ENCODE data around the gene CCT6A. TPM values are rescaled to one million over a fixed set of nuclear protein-coding genes. Genes with fewer than 3 reads are reported as not detected.
"Not testable (repeated sequence)": the region's sequence is repeated elsewhere in the genome, so short reads cannot be mapped to it uniquely, and the experiment has no call there.

The CCT6A gene
- total RNA-seq, 1 experiment from 2014 or later: 149 TPM

DNA sequence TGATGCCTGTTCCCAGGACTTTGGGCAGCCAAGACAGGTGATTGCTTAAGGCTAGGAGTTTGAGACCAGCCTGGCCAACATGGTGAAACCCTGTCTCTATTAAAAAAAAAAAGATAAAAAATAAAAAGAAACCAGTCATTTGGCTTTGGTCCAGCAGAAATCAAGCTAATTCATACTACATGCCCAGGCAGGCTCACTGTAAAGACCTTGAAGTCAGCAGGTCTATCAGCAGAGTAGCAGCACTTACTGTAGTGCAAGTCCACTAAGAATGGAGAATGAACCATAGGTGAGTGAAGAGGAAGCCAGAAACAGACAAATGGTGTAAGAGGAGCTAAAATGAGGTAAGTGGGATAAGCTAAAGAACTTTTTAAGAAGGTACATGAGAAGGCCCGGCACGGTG, 25.0 kb upstream of the CCT6A start:
- no peak overlapping the region for H2AFZ ChIP-seq (ENCODE audit: low read length)
- no peaks in the 10 kb centered on the region for H3K4me1 ChIP-seq (ENCODE audit: low read length)
- no peaks in the 10 kb centered on the region for H3K9me3 ChIP-seq (ENCODE audit: low read length)
- H4K20me1 ChIP-seq (ENCODE audit: insufficient read depth, low read depth, low read length): no peaks in the 10 kb centered on the region
- H3K27ac ChIP-seq (ENCODE audit: low read length): no peak overlapping the region
- H3K9me2 ChIP-seq (replicated peaks; ENCODE audit: insufficient read depth, low read length): no peaks in the 10 kb centered on the region
- H3K79me2 ChIP-seq (ENCODE audit: low read length): peaks cover 11% of the 10 kb centered on the region; the same call in 1 of the 2 replicates
- no peaks in the 10 kb centered on the region for H3K27me3 ChIP-seq (ENCODE audit: low read length)
- DNase-seq: no peak
- peaks cover 16% of the 10 kb centered on the region for H3K36me3 ChIP-seq (ENCODE audit: insufficient read depth, low read length)
- H3K9ac ChIP-seq (ENCODE audit: low read length): no peak overlapping the region
- no peak overlapping the region for H3K4me3 ChIP-seq (ENCODE audit: low read length)
- no peak overlapping the region for H3K4me2 ChIP-seq (ENCODE audit: low read depth, low read length, poor library complexity, severe bottlenecking)

DNA sequence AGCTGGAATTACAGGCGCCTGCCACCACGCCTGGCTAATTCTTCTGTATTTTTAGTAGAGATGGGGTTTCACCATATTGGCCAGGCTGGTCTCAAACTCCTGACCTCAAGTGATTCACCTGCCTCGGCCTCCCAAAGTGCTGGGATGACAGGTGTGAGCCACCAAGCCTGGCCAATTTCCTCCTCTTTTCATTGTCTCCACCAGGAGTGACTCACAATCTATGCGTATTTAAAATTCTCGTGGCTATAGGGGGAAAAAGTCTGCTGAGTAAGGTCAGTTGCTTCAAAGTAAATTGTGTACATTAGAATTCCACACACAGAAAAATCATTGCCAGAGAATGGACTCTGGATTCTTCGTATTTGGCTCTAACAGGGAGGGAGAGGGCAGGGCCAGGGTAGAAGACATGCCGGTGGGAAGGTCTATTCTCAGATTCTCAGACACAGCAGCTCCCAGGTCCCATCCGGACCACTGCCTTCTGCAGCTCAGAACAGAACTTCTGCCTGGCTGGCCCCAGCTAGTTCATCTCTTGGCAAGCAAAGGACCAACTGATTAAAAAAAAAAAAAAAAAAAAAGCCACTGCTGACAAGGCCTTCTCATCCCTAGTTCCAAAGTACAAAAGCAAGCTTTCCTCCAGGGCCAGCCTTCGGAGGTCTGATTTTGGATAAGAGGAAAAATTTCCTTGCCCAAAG, 22.5 kb upstream of the CCT6A start:
- no peaks in the 10 kb centered on the region for H4K20me1 ChIP-seq (ENCODE audit: insufficient read depth, low read depth, low read length)
- peaks cover 16% of the 10 kb centered on the region for H3K36me3 ChIP-seq (ENCODE audit: insufficient read depth, low read length)
- H3K9ac ChIP-seq (ENCODE audit: low read length): no peak overlapping the region

DNA sequence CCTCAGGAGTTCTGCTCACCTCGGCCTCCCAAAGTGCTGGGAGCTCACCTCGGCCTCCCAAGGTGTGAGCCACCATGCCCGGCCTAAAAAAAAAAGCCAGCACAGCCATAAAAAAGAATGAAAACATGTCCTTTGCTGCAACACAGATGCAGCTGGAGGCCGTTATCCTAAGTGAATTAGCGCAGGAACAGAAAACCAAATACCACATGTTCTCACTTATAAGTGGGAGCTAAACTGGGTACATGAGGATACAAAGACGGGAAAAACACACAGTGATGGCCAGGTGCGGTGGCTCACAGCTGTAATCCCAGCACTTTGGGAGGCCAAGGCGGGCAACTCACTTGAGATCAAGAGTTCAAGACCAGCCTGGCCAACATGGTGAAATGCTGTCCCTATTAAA, 21.2 kb upstream of the CCT6A start:
- no peaks in the 10 kb centered on the region for H4K20me1 ChIP-seq (ENCODE audit: insufficient read depth, low read depth, low read length)
- H3K4me1 ChIP-seq (ENCODE audit: low read length): peaks cover 8% of the 10 kb centered on the region
- H3K27ac ChIP-seq (ENCODE audit: low read length): no peak overlapping the region
- peaks cover 16% of the 10 kb centered on the region for H3K36me3 ChIP-seq (ENCODE audit: insufficient read depth, low read length)
- DNase-seq: no peak
- H3K9me3 ChIP-seq (ENCODE audit: low read length): no peaks in the 10 kb centered on the region
- H2AFZ ChIP-seq (ENCODE audit: low read length): no peak overlapping the region
- no peaks in the 10 kb centered on the region for H3K9me2 ChIP-seq (replicated peaks; ENCODE audit: insufficient read depth, low read length)
- H3K4me3 ChIP-seq (ENCODE audit: low read length): no peak overlapping the region
- no peak overlapping the region for H3K4me2 ChIP-seq (ENCODE audit: low read depth, low read length, poor library complexity, severe bottlenecking)
- H3K79me2 ChIP-seq (ENCODE audit: low read length): peaks cover 13% of the 10 kb centered on the region; the same call in 1 of the 2 replicates
- H3K9ac ChIP-seq (ENCODE audit: low read length): no peak overlapping the region
- H3K27me3 ChIP-seq (ENCODE audit: low read length): no peaks in the 10 kb centered on the region

More for the DNA sequence above, 22.5 kb upstream of the CCT6A start:
- H3K27me3 ChIP-seq (ENCODE audit: low read length): no peaks in the 10 kb centered on the region
- peaks cover 3% of the 10 kb centered on the region for H3K4me1 ChIP-seq (ENCODE audit: low read length)
- no peak overlapping the region for H2AFZ ChIP-seq (ENCODE audit: low read length)
- no peaks in the 10 kb centered on the region for H3K9me2 ChIP-seq (replicated peaks; ENCODE audit: insufficient read depth, low read length)
- no peak overlapping the region for H3K4me2 ChIP-seq (ENCODE audit: low read depth, low read length, poor library complexity, severe bottlenecking)
- DNase-seq: no peak
- no peaks in the 10 kb centered on the region for H3K9me3 ChIP-seq (ENCODE audit: low read length)
- no peak overlapping the region for H3K4me3 ChIP-seq (ENCODE audit: low read length)
- H3K79me2 ChIP-seq (ENCODE audit: low read length): peaks cover 14% of the 10 kb centered on the region; the same call in 1 of the 2 replicates
- no peak overlapping the region for H3K27ac ChIP-seq (ENCODE audit: low read length)

DNA sequence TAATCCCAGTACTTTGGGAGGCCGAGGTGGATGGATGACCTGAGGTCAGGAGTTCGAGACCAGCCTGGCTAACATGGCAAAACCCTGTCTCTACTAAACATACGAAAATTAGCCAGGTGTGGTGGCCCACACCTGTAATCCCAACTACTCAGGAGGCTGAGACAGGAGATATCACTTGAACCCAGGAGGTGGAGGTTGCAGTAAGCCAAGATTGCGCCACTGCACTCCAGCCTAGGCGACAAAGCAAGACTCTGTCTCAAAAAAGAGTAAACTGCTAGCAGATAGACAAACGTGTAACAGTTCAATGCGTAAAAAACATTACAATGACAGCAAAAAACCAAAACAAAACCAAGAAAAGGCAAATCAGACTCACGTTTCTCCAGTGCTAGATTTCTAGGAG, 20.0 kb upstream of the CCT6A start:
- H3K4me3 ChIP-seq (ENCODE audit: low read length); H3K4me2 ChIP-seq (ENCODE audit: low read depth, low read length, poor library complexity, severe bottlenecking); H4K20me1 ChIP-seq (ENCODE audit: insufficient read depth, low read depth, low read length); H3K27ac ChIP-seq (ENCODE audit: low read length); H3K9ac ChIP-seq (ENCODE audit: low read length); H3K9me3 ChIP-seq (ENCODE audit: low read length); DNase-seq; H2AFZ ChIP-seq (ENCODE audit: low read length); H3K4me1 ChIP-seq (ENCODE audit: low read length); H3K27me3 ChIP-seq (ENCODE audit: low read length); H3K9me2 ChIP-seq (replicated peaks; ENCODE audit: insufficient read depth, low read length): not testable (repeated sequence)
- Histone ChIP-seq H3K36me3 (ENCODE audit: insufficient read depth, low read length) (peaks cover 16% of the 10 kb centered on the region), H3K79me2 (ENCODE audit: low read length) (peaks cover 18% of the 10 kb centered on the region; the same call in 1 of the 2 replicates)

DNA sequence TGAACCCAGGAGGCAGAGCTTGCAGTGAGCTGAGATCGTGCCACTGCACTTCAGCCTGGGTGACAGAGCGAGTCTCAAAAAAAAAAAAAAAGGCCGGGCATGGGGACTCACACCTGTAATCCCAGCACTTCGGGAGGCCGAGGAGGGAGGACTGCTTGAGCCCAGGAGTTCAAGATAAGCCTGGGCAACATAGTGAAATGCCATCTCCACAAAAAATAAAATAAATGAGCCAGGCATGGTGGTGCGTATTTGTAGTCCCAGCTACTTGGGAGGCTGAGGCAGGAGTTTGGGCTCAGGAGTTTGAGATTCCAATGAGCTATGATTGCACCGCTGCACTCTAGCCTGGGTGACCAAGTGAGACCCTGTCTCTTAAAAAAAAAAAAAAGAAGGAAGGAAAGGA, 19.0 kb upstream of the CCT6A start:
- not testable (repeated sequence) for H3K4me2 ChIP-seq (ENCODE audit: low read depth, low read length, poor library complexity, severe bottlenecking)

DNA sequence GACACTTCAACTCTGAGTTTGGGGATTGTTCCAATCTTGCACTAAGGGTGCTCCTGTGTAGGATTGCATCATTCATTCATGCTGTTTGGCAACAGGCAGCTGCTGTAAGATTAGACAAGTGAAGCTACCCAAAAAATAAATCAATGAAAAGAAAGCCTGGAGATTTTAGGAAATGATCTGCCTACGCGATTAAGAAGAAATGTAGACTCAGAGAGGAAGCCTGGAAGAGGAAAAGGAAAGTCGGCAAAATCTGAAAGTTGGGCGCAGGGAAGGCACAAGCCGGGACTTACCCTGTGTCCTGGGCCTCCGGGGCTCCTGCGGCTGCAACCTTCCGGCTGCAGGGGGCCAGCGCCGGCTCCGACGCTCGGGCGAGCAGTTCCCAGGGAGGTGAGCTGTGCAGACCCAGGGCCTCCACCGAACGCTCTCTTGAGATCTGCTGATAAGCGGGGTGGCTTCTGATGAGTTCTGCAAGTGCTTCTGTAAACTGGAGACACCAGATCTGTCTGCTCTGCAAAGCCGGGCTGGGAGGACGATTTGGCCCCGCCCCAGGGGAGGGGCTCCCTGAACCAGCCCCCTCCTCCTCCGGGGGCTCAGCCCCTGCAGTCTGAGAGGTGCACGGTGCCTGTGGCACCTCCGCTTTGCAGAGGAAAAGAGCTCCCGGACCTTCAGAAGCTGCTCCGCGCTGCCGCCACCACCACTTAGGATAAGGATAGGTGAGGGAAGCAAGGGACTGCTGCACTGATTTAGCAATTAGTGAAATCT, 17.7 kb upstream of the CCT6A start:
- Histone ChIP-seq H3K36me3 (ENCODE audit: insufficient read depth, low read length) (peaks cover 11% of the 10 kb centered on the region; the same call in 1 of the 2 replicates), H3K4me2 (ENCODE audit: low read depth, low read length, poor library complexity, severe bottlenecking) (peak overlapping the region; percentile 69), H4K20me1 (ENCODE audit: insufficient read depth, low read depth, low read length) (no peaks in the 10 kb centered on the region), H3K27me3 (ENCODE audit: low read length) (no peaks in the 10 kb centered on the region), H3K4me3 (ENCODE audit: low read length) (peak overlapping the region; percentile 64), H3K4me1 (ENCODE audit: low read length) (peaks cover 8% of the 10 kb centered on the region), H3K9me2 (replicated peaks; ENCODE audit: insufficient read depth, low read length) (no peaks in the 10 kb centered on the region), H3K79me2 (ENCODE audit: low read length) (peaks cover 13% of the 10 kb centered on the region; the same call in 1 of the 2 replicates), H3K9me3 (ENCODE audit: low read length) (no peaks in the 10 kb centered on the region), H3K27ac (ENCODE audit: low read length) (peak overlapping the region; percentile 72), H3K9ac (ENCODE audit: low read length) (peak overlapping the region; percentile 66), H2AFZ (ENCODE audit: low read length) (peak overlapping the region; percentile 40; the same call in 1 of the 2 replicates)
- DNase-seq: peak; percentile 94

More for the DNA sequence above, 19.0 kb upstream of the CCT6A start:
- not testable (repeated sequence) for H3K9ac ChIP-seq (ENCODE audit: low read length); H3K9me2 ChIP-seq (replicated peaks; ENCODE audit: insufficient read depth, low read length); H3K9me3 ChIP-seq (ENCODE audit: low read length); H3K27ac ChIP-seq (ENCODE audit: low read length); H2AFZ ChIP-seq (ENCODE audit: low read length); DNase-seq; H3K4me1 ChIP-seq (ENCODE audit: low read length); H3K27me3 ChIP-seq (ENCODE audit: low read length); H4K20me1 ChIP-seq (ENCODE audit: insufficient read depth, low read depth, low read length); H3K4me3 ChIP-seq (ENCODE audit: low read length)
- peaks cover 16% of the 10 kb centered on the region; the same call in 1 of the 2 replicates for H3K79me2 ChIP-seq (ENCODE audit: low read length)
- H3K36me3 ChIP-seq (ENCODE audit: insufficient read depth, low read length): peaks cover 16% of the 10 kb centered on the region

DNA sequence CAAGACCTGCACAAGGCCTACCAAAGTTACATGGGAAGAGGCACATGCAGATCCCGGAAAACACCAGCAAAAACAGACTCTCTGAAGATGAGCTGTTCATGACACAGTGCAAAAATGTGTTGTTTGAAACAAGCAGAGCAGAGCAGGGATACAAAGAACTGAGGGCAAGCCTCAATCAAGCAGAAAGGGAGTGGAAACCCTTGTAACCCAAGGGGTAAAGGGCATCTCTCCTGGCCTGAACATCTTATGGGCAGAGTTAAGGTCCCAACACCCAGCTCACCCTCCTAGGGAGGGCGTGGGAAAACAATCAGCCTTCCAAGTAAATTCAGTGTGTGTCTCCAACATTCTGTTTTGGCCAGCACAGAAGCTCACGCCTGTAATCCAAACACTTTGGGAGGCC, 10.8 kb upstream of the CCT6A start:
- no peak overlapping the region for H2AFZ ChIP-seq (ENCODE audit: low read length)
- H3K36me3 ChIP-seq (ENCODE audit: insufficient read depth, low read length): peaks cover 5% of the 10 kb centered on the region; the same call in 1 of the 2 replicates
- H3K9ac ChIP-seq (ENCODE audit: low read length): no peak overlapping the region
- no peaks in the 10 kb centered on the region for H3K4me1 ChIP-seq (ENCODE audit: low read length)
- peaks cover 34% of the 10 kb centered on the region for H3K79me2 ChIP-seq (ENCODE audit: low read length)
- DNase-seq: no peak
- no peaks in the 10 kb centered on the region for H3K9me2 ChIP-seq (replicated peaks; ENCODE audit: insufficient read depth, low read length)
- H4K20me1 ChIP-seq (ENCODE audit: insufficient read depth, low read depth, low read length): no peaks in the 10 kb centered on the region
- no peaks in the 10 kb centered on the region for H3K9me3 ChIP-seq (ENCODE audit: low read length)
- H3K4me3 ChIP-seq (ENCODE audit: low read length): no peak overlapping the region
- H3K27me3 ChIP-seq (ENCODE audit: low read length): no peaks in the 10 kb centered on the region
- H3K27ac ChIP-seq (ENCODE audit: low read length): no peak overlapping the region
- H3K4me2 ChIP-seq (ENCODE audit: low read depth, low read length, poor library complexity, severe bottlenecking): no peak overlapping the region

DNA sequence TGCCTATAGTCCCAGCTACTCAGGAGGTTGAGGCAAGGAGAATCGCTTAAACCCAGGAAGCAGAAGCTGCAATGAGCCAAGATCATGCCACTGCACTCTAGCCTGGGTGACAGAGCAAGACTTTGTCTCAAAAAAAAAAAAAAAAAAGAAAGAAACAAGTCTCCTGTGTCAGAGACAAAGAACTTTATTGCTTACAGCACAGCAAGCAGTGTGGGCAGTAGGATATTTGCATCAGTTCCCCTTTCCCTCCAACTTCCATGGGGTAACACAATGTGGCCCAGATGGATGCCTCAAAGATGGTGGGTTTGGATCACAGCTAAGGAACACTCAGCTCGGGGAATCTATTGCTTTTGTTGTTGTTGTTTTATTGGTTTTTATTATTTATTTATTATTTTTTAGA, 5.8 kb upstream of the CCT6A start:
- peaks cover 12% of the 10 kb centered on the region for H3K4me1 ChIP-seq (ENCODE audit: low read length)
- not testable (repeated sequence) for H3K27me3 ChIP-seq (ENCODE audit: low read length); H2AFZ ChIP-seq (ENCODE audit: low read length); DNase-seq; H3K9ac ChIP-seq (ENCODE audit: low read length); H3K36me3 ChIP-seq (ENCODE audit: insufficient read depth, low read length); H3K9me2 ChIP-seq (replicated peaks; ENCODE audit: insufficient read depth, low read length); H4K20me1 ChIP-seq (ENCODE audit: insufficient read depth, low read depth, low read length); H3K27ac ChIP-seq (ENCODE audit: low read length); H3K4me2 ChIP-seq (ENCODE audit: low read depth, low read length, poor library complexity, severe bottlenecking); H3K9me3 ChIP-seq (ENCODE audit: low read length); H3K4me3 ChIP-seq (ENCODE audit: low read length)
- peaks cover 65% of the 10 kb centered on the region for H3K79me2 ChIP-seq (ENCODE audit: low read length)
